Spleen (tissue), 7 donors: ENCODE results near the gene DEPDC5.

ENCODE experiments used
- CTCF ChIP-seq, 11 experiments: fragments of 200-600 bp in 7 of 11; fragments of 450-650 bp in 4 of 11; sonication (generic) in 4 of 11; IDR thresholded peaks in 8 of 11; conservative IDR thresholded peaks in 3 of 11; 1 replicate in 7 of 11; 2 replicates in 4 of 11; pipeline versions ENCODE4 v1.4.0 to v1.8.0; 2016 to 2021; ENCODE audit warnings: antibody characterized with exemption in 11 of 11, inconsistent platforms in 4 of 11, mild to moderate bottlenecking in 1 of 11
- POLR2AphosphoS5 ChIP-seq, 3 donors: sonication (generic); formaldehyde crosslinking; IDR thresholded peaks; one replicate each; pipeline ENCODE4 v1.5.1; 2017; ENCODE audit warnings: antibody characterized with exemption in 3 of 3
- donor health status: DM: no; HTN: no; CAD: no; lungs with moderate emphysema.
- donor health status: DM: no; HTN: no; CAD: no.
- donor health status: DM: no; HTN: no; CAD: no.

GRCh38 chr22:31739795-31740201 is 14.0 kb upstream of the DEPDC5 start:
- TF ChIP-seq CTCF (IDR thresholded peaks at IDR 0.05 in 8 of 11, conservative IDR thresholded peaks at IDR 0.05 in 3 of 11), result no peak
- peak in 1 of 3 donors; percentile 16 for TF ChIP-seq POLR2AphosphoS5 (IDR thresholded peaks at IDR 0.05)
